Tibial nerve (tissue), 4 donors: ENCODE results near the gene CTRB1. TPM values are rescaled to one million over a fixed set of nuclear protein-coding genes. Genes with fewer than 3 reads are reported as not detected.
"Not testable (repeated sequence)": the region's sequence is repeated elsewhere in the genome, so short reads cannot be mapped to it uniquely, and the experiment has no call there.

ENCODE experiments used
- DNase-seq, 2 donors: peaks; one replicate each; pipeline ENCODE4 v3.0.0-alpha.2; 2019; ENCODE audit warnings: low spot score in 2 of 2
- H3K27ac ChIP-seq, 4 donors: fragments of 200-600 bp; sonication (generic) in 3 of 4; one replicate each; pipeline ENCODE4 v1.5.1; 2017 to 2019; ENCODE audit warnings: mild to moderate bottlenecking in 1 of 4
- H3K27me3 ChIP-seq, 2 donors: fragments of 200-600 bp; sonication (generic) in 1 of 2; one replicate each; pipeline versions ENCODE4 v1.5.1 to v1.6.0; 2017 to 2019
- H3K36me3 ChIP-seq, 3 donors: fragments of 200-600 bp; sonication (generic); one replicate each; pipeline ENCODE4 v1.5.1; 2018 to 2019
- H3K4me1 ChIP-seq, 4 donors: fragments of 200-600 bp; sonication (generic) in 3 of 4; one replicate each; pipeline ENCODE4 v1.5.1; 2017 to 2019
- H3K4me3 ChIP-seq, 4 donors: fragments of 200-600 bp; sonication (generic) in 3 of 4; one replicate each; pipeline ENCODE4 v1.5.1; 2017 to 2019; ENCODE audit warnings: mild to moderate bottlenecking in 1 of 4, moderate library complexity in 1 of 4
- H3K9me3 ChIP-seq, 4 donors: fragments of 200-600 bp; sonication (generic) in 3 of 4; one replicate each; pipeline ENCODE4 v1.5.1; 2017 to 2019
- CTCF ChIP-seq, 5 experiments: fragments of 200-600 bp in 3 of 5; fragments of 450-650 bp in 2 of 5; sonication (generic) in 3 of 5; IDR thresholded peaks; one replicate each; pipeline ENCODE4 v1.5.1; 2016 to 2019; ENCODE audit warnings: antibody characterized with exemption in 5 of 5, mild to moderate bottlenecking in 3 of 5, moderate library complexity in 2 of 5
- EP300 ChIP-seq, 2 donors: sonication (generic); formaldehyde crosslinking; IDR thresholded peaks; one replicate each; pipeline ENCODE4 v1.6.1; 2017; ENCODE audit warnings: antibody characterized with exemption in 2 of 2, mild to moderate bottlenecking in 1 of 2
- POLR2A ChIP-seq, 2 donors: fragments of 450-650 bp; IDR thresholded peaks; one replicate each; pipeline ENCODE4 v1.6.1; 2017; ENCODE audit warnings: antibody characterized with exemption in 2 of 2, mild to moderate bottlenecking in 2 of 2, moderate library complexity in 2 of 2
- WGBS, 2 donors: methylation state at CpG; one replicate each; pipeline ENCODE4 v1.1.5; 2018; 5-methylcytosine and 5-hydroxymethylcytosine counted together
- total RNA-seq, 4 donors: library from RNA; depleted of rRNA; stranded (reverse); fragments of >200 nt; gene quantifications; one replicate each; pipeline ENCODE4 v1.1.0, GENCODE V29; 2016

The CTRB1 gene
- total RNA-seq, 4 donors from 2014 or later: 0.59 to 24.3 (median 1.2) TPM

GRCh38 chr16:75272097-75272551 is 53.3 kb downstream of the CTRB1 start:
- no peak overlapping the region for H3K4me3 ChIP-seq
- H3K27me3 ChIP-seq: no peaks in the 10 kb centered on the region
- peak overlapping the region in 2 of 4 donors; percentile 25 to 54 for H3K27ac ChIP-seq
- DNase-seq: no peak
- peaks cover 0 to 23% (median 3%) of the 10 kb centered on the region in 4 donors for H3K4me1 ChIP-seq
- WGBS, 2 donors: 25 to 43% methylated on average over 12 of the region's 12 CpGs
- no peaks in the 10 kb centered on the region for H3K36me3 ChIP-seq
- no peaks in the 10 kb centered on the region for H3K9me3 ChIP-seq
- no peak for TF ChIP-seq POLR2A (IDR thresholded peaks at IDR 0.05)
- TF ChIP-seq CTCF (IDR thresholded peaks at IDR 0.05): no peak
- no peak for TF ChIP-seq EP300 (IDR thresholded peaks at IDR 0.05)

- H3K36me3 ChIP-seq, H3K9me3 ChIP-seq, DNase-seq, H3K4me3 ChIP-seq, H3K27me3 ChIP-seq: not testable (repeated sequence)
- Histone ChIP-seq H3K4me1 (peaks cover 0 to 18% (median 2%) of the 10 kb centered on the region in 4 donors), H3K27ac (peak overlapping the region in 1 of 4 donors; percentile 54)
- WGBS, 2 donors: 82 to 84% methylated on average over 10 of the region's 10 CpGs
Observed at GRCh38 chr16:75272629-75273028, 53.8 kb downstream of the CTRB1 start.

- Histone ChIP-seq H3K4me3 (no peak overlapping the region), H3K4me1 (peaks cover 0 to 13% (median 2%) of the 10 kb centered on the region in 4 donors), H3K27ac (no peak overlapping the region), H3K27me3 (no peaks in the 10 kb centered on the region), H3K9me3 (no peaks in the 10 kb centered on the region), H3K36me3 (no peaks in the 10 kb centered on the region)
- no peak for DNase-seq
- WGBS, 2 donors: 89 to 90% methylated on average over 23 of the region's 23 CpGs
- TF ChIP-seq EP300 (IDR thresholded peaks at IDR 0.05): no peak
- TF ChIP-seq POLR2A (IDR thresholded peaks at IDR 0.05): no peak
Observed at GRCh38 chr16:75273054-75273925, 54.5 kb downstream of the CTRB1 start.

Other genes starting within 250 kb of the CTRB1 start
- 10 to 100 TPM; 29.2 to 61.4 (median 45.6) TPM for gene WDR59, start 233.9 kb upstream of the CTRB1 start, total RNA-seq
- gene ZNRF1, start 220.0 kb upstream of the CTRB1 start, total RNA-seq: 10 to 100 TPM; 10.3 to 31.4 (median 14.7) TPM
- gene LDHD, start 102.2 kb upstream of the CTRB1 start, total RNA-seq: 10 to 100 TPM; 20.1 to 48.7 (median 27.7) TPM
- 10 to 100 TPM in 2 of 4 donors, 1 to 10 TPM in 2; 6.3 to 12.6 (median 9.5) TPM for gene ZFP1, start 70.5 kb upstream of the CTRB1 start, total RNA-seq
- gene CTRB2, start 11.8 kb upstream of the CTRB1 start, total RNA-seq: 10 to 100 TPM in 3 of 4 donors, 1 to 10 TPM in 1; 4.2 to 45.0 (median 15.5) TPM
- gene BCAR1, start 32.6 kb downstream of the CTRB1 start, total RNA-seq: 10 to 100 TPM; 41.0 to 57.3 (median 42.9) TPM
- 100 to 1,000 TPM in 1 of 4 donors, 10 to 100 TPM in 3; 35.6 to 120 (median 62.4) TPM for gene CFDP1, start 214.5 kb downstream of the CTRB1 start, total RNA-seq
- gene TMEM170A, start 245.7 kb downstream of the CTRB1 start, total RNA-seq: 10 to 100 TPM; 14.1 to 36.6 (median 21.8) TPM